ENCODE results near the gene CST3.

Gene CST3

DNA sequence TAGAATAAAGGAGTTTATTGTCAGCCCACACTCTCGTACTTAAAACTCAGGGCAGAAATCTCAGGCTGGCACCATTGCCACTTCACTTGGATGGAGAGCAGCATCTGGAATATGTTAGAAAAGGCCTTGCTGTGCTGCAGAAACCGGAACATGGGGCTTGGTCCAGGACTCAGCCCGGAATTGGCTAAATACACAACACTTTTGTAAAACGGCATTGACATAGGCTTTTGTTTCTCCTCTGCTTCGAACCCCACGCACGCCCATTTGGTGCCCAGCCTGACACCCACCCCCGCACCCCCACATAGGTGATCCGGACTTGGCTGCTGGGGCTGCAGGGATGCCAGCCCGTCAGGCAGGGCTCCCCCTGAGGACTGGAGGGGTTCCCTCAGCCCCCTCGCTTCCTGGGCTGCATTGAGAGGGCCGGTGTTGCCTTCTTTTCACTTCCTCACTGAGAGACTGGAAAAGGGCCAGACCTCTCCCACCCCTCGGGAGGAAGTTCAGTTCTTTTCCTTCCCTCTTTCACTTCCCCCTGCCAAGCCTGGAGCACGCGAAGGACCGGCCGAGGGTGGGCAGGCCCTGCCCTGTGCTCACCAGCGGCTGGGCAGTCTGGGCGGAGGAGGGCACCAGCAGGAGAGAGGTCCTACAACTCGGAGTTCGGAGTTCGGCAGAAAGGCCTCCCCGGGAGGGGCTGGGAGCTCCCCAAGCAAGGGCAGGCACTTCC lies 17.9 kb upstream of the CST3 start:
- TF ChIP-seq POLR2A (IDR thresholded peaks at IDR 0.05; ENCODE audit: extremely low read depth, insufficient read length) = no peak
- TF ChIP-seq, protein P1, sequence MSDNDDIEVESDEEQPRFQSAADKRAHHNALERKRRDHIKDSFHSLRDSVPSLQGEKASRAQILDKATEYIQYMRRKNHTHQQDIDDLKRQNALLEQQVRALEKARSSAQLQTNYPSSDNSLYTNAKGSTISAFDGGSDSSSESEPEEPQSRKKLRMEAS (IDR thresholded peaks at IDR 0.05; ENCODE audit: low read depth, low read length) = no peak
- no peak for TF ChIP-seq MYC (IDR thresholded peaks at IDR 0.05; ENCODE audit: low read depth, low read length)
- TF ChIP-seq, protein P2, sequence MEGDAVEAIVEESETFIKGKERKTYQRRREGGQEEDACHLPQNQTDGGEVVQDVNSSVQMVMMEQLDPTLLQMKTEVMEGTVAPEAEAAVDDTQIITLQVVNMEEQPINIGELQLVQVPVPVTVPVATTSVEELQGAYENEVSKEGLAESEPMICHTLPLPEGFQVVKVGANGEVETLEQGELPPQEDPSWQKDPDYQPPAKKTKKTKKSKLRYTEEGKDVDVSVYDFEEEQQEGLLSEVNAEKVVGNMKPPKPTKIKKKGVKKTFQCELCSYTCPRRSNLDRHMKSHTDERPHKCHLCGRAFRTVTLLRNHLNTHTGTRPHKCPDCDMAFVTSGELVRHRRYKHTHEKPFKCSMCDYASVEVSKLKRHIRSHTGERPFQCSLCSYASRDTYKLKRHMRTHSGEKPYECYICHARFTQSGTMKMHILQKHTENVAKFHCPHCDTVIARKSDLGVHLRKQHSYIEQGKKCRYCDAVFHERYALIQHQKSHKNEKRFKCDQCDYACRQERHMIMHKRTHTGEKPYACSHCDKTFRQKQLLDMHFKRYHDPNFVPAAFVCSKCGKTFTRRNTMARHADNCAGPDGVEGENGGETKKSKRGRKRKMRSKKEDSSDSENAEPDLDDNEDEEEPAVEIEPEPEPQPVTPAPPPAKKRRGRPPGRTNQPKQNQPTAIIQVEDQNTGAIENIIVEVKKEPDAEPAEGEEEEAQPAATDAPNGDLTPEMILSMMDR (IDR thresholded peaks at IDR 0.05; ENCODE audit: low read depth, low read length) = no peak
- peak; percentile 62 for DNase-seq (ENCODE audit: low read depth)
- H3K4me3 ChIP-seq (ENCODE audit: low read depth, low read length) = no peak overlapping the region

GRCh38 chr20:23654717-23655116 lies 17.0 kb upstream of the CST3 start:
- TF ChIP-seq, protein P1 (IDR thresholded peaks at IDR 0.05; ENCODE audit: low read depth, low read length) = no peak
- TF ChIP-seq POLR2A (IDR thresholded peaks at IDR 0.05; ENCODE audit: extremely low read depth, insufficient read length) (no peak), MYC (IDR thresholded peaks at IDR 0.05; ENCODE audit: low read depth, low read length) (no peak)
- TF ChIP-seq, protein P2 (IDR thresholded peaks at IDR 0.05; ENCODE audit: low read depth, low read length) = no peak

DNA sequence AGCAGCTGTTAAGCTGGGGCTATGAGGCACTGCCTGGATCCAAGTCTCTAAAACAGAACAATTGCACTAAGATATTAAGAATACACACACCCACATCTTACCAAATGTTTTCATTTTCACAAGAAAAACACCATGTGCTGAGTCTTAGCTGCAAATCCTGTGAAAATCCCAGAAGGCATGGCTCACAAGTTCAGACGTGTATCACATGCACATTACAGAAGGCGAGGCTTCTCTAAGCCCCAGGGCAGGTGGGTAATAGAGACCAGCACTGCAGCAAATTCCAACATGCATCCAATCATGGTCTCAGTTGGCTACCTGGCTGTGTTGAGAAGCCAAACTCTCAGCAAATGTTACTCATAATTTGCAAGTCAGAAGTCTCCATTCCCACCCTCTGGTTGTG lies 16.2 kb upstream of the CST3 start:
- no peak for DNase-seq (ENCODE audit: low read depth)
- TF ChIP-seq, protein P2 (IDR thresholded peaks at IDR 0.05; ENCODE audit: low read depth, low read length) = no peak
- TF ChIP-seq MYC (IDR thresholded peaks at IDR 0.05; ENCODE audit: low read depth, low read length) (no peak), POLR2A (IDR thresholded peaks at IDR 0.05; ENCODE audit: extremely low read depth, insufficient read length) (no peak)
- TF ChIP-seq, protein P1 (IDR thresholded peaks at IDR 0.05; ENCODE audit: low read depth, low read length) = no peak
- H3K4me3 ChIP-seq (ENCODE audit: low read depth, low read length) = no peak overlapping the region

More at GRCh38 chr20:23654717-23655116, 17.0 kb upstream of the CST3 start:
- DNase-seq (ENCODE audit: low read depth) = no peak
- H3K4me3 ChIP-seq (ENCODE audit: low read depth, low read length) = no peak overlapping the region

GRCh38 chr20:23653400-23653938 lies 15.7 kb upstream of the CST3 start:
- TF ChIP-seq POLR2A (IDR thresholded peaks at IDR 0.05; ENCODE audit: extremely low read depth, insufficient read length) (no peak), MYC (IDR thresholded peaks at IDR 0.05; ENCODE audit: low read depth, low read length) (no peak)
- TF ChIP-seq, protein P1 (IDR thresholded peaks at IDR 0.05; ENCODE audit: low read depth, low read length) = no peak
- TF ChIP-seq, protein P2 (IDR thresholded peaks at IDR 0.05; ENCODE audit: low read depth, low read length) = no peak
- DNase-seq (ENCODE audit: low read depth) = no peak
- H3K4me3 ChIP-seq (ENCODE audit: low read depth, low read length) = no peak overlapping the region

DNA sequence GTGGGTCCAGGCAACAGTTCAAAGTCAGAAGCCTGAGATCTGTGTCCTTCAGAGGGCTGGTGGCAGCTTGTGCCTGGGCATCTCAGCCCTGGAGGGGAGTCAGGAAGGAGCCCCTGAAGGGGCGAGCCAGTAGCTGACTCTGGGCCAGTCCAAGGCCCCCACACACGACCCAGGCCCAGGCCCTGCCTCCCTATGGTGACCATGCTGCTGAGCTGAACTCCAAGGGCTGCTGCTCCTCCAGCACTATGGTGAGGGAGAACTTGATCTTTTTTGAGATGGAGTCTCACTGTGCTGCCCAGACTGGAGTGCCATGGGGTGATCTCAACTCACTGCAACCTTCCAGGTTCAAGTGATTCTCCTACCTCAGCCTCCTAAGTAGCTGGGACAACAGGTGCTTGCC lies 15.2 kb upstream of the CST3 start:
- TF ChIP-seq, protein P2 (IDR thresholded peaks at IDR 0.05; ENCODE audit: low read depth, low read length) = no peak
- TF ChIP-seq, protein P1 (IDR thresholded peaks at IDR 0.05; ENCODE audit: low read depth, low read length) = no peak
- TF ChIP-seq POLR2A (IDR thresholded peaks at IDR 0.05; ENCODE audit: extremely low read depth, insufficient read length) (no peak), MYC (IDR thresholded peaks at IDR 0.05; ENCODE audit: low read depth, low read length) (no peak)
- no peak overlapping the region for H3K4me3 ChIP-seq (ENCODE audit: low read depth, low read length)

More for the DNA sequence above, 15.2 kb upstream of the CST3 start:
- no peak for DNase-seq (ENCODE audit: low read depth)
